Measurements from ENCODE around the gene ANKRD30B. TPM values are rescaled to one million over a fixed set of nuclear protein-coding genes. Genes with fewer than 3 reads are reported as not detected.
"Not testable (repeated sequence)": the region's sequence is repeated elsewhere in the genome, so short reads cannot be mapped to it uniquely, and the experiment has no call there.

The ANKRD30B gene
- total RNA-seq, 1 donor from 2014 or later: under 0.01 TPM

- Histone ChIP-seq H3K27me3 (ENCODE audit: control insufficient read depth in 3 of 3, insufficient read depth in 3 of 3, low read length in 3 of 3) (no peaks in the 10 kb centered on the region), H3K9me3 (ENCODE audit: control insufficient read depth in 3 of 3, low read length in 3 of 3) (no peaks in the 10 kb centered on the region), H3K4me3 (ENCODE audit: low read length in 3 of 3) (no peak overlapping the region), H3K36me3 (ENCODE audit: control insufficient read depth in 3 of 3, insufficient read depth in 3 of 3, low read length in 3 of 3) (no peaks in the 10 kb centered on the region), H3K4me1 (ENCODE audit: control insufficient read depth in 3 of 3, insufficient read depth in 3 of 3, low read length in 3 of 3) (no peaks in the 10 kb centered on the region), H3K27ac (ENCODE audit: low read depth, low read length) (no peak overlapping the region), H3K9ac (ENCODE audit: low read depth in 1 of 3, low read length in 3 of 3) (no peak overlapping the region)
These were observed 21.4 kb downstream of the ANKRD30B start for GRCh38 chr18:14769381-14769780.

GRCh38 chr18:14776801-14777200 is 28.8 kb downstream of the ANKRD30B start:
- H3K4me1 ChIP-seq (ENCODE audit: control insufficient read depth in 3 of 3, insufficient read depth in 3 of 3, low read length in 3 of 3): no peaks in the 10 kb centered on the region
- H3K9ac ChIP-seq (ENCODE audit: low read depth in 1 of 3, low read length in 3 of 3): no peak overlapping the region
- H3K4me3 ChIP-seq (ENCODE audit: low read length in 3 of 3): no peak overlapping the region
- H3K9me3 ChIP-seq (ENCODE audit: control insufficient read depth in 3 of 3, low read length in 3 of 3): no peaks in the 10 kb centered on the region
- H3K27me3 ChIP-seq (ENCODE audit: control insufficient read depth in 3 of 3, insufficient read depth in 3 of 3, low read length in 3 of 3): no peaks in the 10 kb centered on the region
- H3K36me3 ChIP-seq (ENCODE audit: control insufficient read depth in 3 of 3, insufficient read depth in 3 of 3, low read length in 3 of 3): no peaks in the 10 kb centered on the region
- no peak overlapping the region for H3K27ac ChIP-seq (ENCODE audit: low read depth, low read length)

- Histone ChIP-seq H3K4me1 (ENCODE audit: control insufficient read depth in 3 of 3, insufficient read depth in 3 of 3, low read length in 3 of 3) (no peaks in the 10 kb centered on the region), H3K36me3 (ENCODE audit: control insufficient read depth in 3 of 3, insufficient read depth in 3 of 3, low read length in 3 of 3) (no peaks in the 10 kb centered on the region), H3K4me3 (ENCODE audit: low read length in 3 of 3) (no peak overlapping the region), H3K9me3 (ENCODE audit: control insufficient read depth in 3 of 3, low read length in 3 of 3) (no peaks in the 10 kb centered on the region), H3K9ac (ENCODE audit: low read depth in 1 of 3, low read length in 3 of 3) (no peak overlapping the region), H3K27ac (ENCODE audit: low read depth, low read length) (no peak overlapping the region), H3K27me3 (ENCODE audit: control insufficient read depth in 3 of 3, insufficient read depth in 3 of 3, low read length in 3 of 3) (no peaks in the 10 kb centered on the region)
These were observed 33.7 kb downstream of the ANKRD30B start for GRCh38 chr18:14781671-14782070.

- Histone ChIP-seq H3K27me3 (ENCODE audit: control insufficient read depth in 3 of 3, insufficient read depth in 3 of 3, low read length in 3 of 3) (no peaks in the 10 kb centered on the region), H3K36me3 (ENCODE audit: control insufficient read depth in 3 of 3, insufficient read depth in 3 of 3, low read length in 3 of 3) (no peaks in the 10 kb centered on the region), H3K9me3 (ENCODE audit: control insufficient read depth in 3 of 3, low read length in 3 of 3) (no peaks in the 10 kb centered on the region), H3K4me3 (ENCODE audit: low read length in 3 of 3) (no peak overlapping the region), H3K4me1 (ENCODE audit: control insufficient read depth in 3 of 3, insufficient read depth in 3 of 3, low read length in 3 of 3) (no peaks in the 10 kb centered on the region), H3K27ac (ENCODE audit: low read depth, low read length) (no peak overlapping the region), H3K9ac (ENCODE audit: low read depth in 1 of 3, low read length in 3 of 3) (no peak overlapping the region)
These were observed 36.2 kb downstream of the ANKRD30B start for GRCh38 chr18:14784133-14784532.

GRCh38 chr18:14796876-14797275 is 48.9 kb downstream of the ANKRD30B start:
- H3K27ac ChIP-seq (ENCODE audit: low read depth, low read length); H3K4me3 ChIP-seq (ENCODE audit: low read length in 3 of 3); H3K36me3 ChIP-seq (ENCODE audit: control insufficient read depth in 3 of 3, insufficient read depth in 3 of 3, low read length in 3 of 3); H3K9me3 ChIP-seq (ENCODE audit: control insufficient read depth in 3 of 3, low read length in 3 of 3); H3K4me1 ChIP-seq (ENCODE audit: control insufficient read depth in 3 of 3, insufficient read depth in 3 of 3, low read length in 3 of 3); H3K9ac ChIP-seq (ENCODE audit: low read depth in 1 of 3, low read length in 3 of 3); H3K27me3 ChIP-seq (ENCODE audit: control insufficient read depth in 3 of 3, insufficient read depth in 3 of 3, low read length in 3 of 3): not testable (repeated sequence)

GRCh38 chr18:14797969-14798764 is 50.2 kb downstream of the ANKRD30B start:
- not testable (repeated sequence) for H3K27ac ChIP-seq (ENCODE audit: low read depth, low read length); H3K9me3 ChIP-seq (ENCODE audit: control insufficient read depth in 3 of 3, low read length in 3 of 3); H3K27me3 ChIP-seq (ENCODE audit: control insufficient read depth in 3 of 3, insufficient read depth in 3 of 3, low read length in 3 of 3); H3K4me3 ChIP-seq (ENCODE audit: low read length in 3 of 3); H3K4me1 ChIP-seq (ENCODE audit: control insufficient read depth in 3 of 3, insufficient read depth in 3 of 3, low read length in 3 of 3); H3K9ac ChIP-seq (ENCODE audit: low read depth in 1 of 3, low read length in 3 of 3); H3K36me3 ChIP-seq (ENCODE audit: control insufficient read depth in 3 of 3, insufficient read depth in 3 of 3, low read length in 3 of 3)

GRCh38 chr18:14811081-14811480 is 63.1 kb downstream of the ANKRD30B start:
- H3K4me3 ChIP-seq (ENCODE audit: low read length in 3 of 3); H3K9ac ChIP-seq (ENCODE audit: low read depth in 1 of 3, low read length in 3 of 3); H3K27ac ChIP-seq (ENCODE audit: low read depth, low read length); H3K9me3 ChIP-seq (ENCODE audit: control insufficient read depth in 3 of 3, low read length in 3 of 3); H3K36me3 ChIP-seq (ENCODE audit: control insufficient read depth in 3 of 3, insufficient read depth in 3 of 3, low read length in 3 of 3); H3K4me1 ChIP-seq (ENCODE audit: control insufficient read depth in 3 of 3, insufficient read depth in 3 of 3, low read length in 3 of 3); H3K27me3 ChIP-seq (ENCODE audit: control insufficient read depth in 3 of 3, insufficient read depth in 3 of 3, low read length in 3 of 3): not testable (repeated sequence)

- H3K4me1 ChIP-seq (ENCODE audit: control insufficient read depth in 3 of 3, insufficient read depth in 3 of 3, low read length in 3 of 3); H3K9ac ChIP-seq (ENCODE audit: low read depth in 1 of 3, low read length in 3 of 3); H3K27ac ChIP-seq (ENCODE audit: low read depth, low read length); H3K9me3 ChIP-seq (ENCODE audit: control insufficient read depth in 3 of 3, low read length in 3 of 3); H3K36me3 ChIP-seq (ENCODE audit: control insufficient read depth in 3 of 3, insufficient read depth in 3 of 3, low read length in 3 of 3); H3K27me3 ChIP-seq (ENCODE audit: control insufficient read depth in 3 of 3, insufficient read depth in 3 of 3, low read length in 3 of 3); H3K4me3 ChIP-seq (ENCODE audit: low read length in 3 of 3): not testable (repeated sequence)
These were observed 79.1 kb downstream of the ANKRD30B start for GRCh38 chr18:14826972-14827632.

GRCh38 chr18:14841607-14842006 is 93.6 kb downstream of the ANKRD30B start:
- not testable (repeated sequence) for H3K27ac ChIP-seq (ENCODE audit: low read depth, low read length); H3K9ac ChIP-seq (ENCODE audit: low read depth in 1 of 3, low read length in 3 of 3); H3K9me3 ChIP-seq (ENCODE audit: control insufficient read depth in 3 of 3, low read length in 3 of 3); H3K4me3 ChIP-seq (ENCODE audit: low read length in 3 of 3); H3K36me3 ChIP-seq (ENCODE audit: control insufficient read depth in 3 of 3, insufficient read depth in 3 of 3, low read length in 3 of 3); H3K27me3 ChIP-seq (ENCODE audit: control insufficient read depth in 3 of 3, insufficient read depth in 3 of 3, low read length in 3 of 3); H3K4me1 ChIP-seq (ENCODE audit: control insufficient read depth in 3 of 3, insufficient read depth in 3 of 3, low read length in 3 of 3)

- not testable (repeated sequence) for H3K27me3 ChIP-seq (ENCODE audit: control insufficient read depth in 3 of 3, insufficient read depth in 3 of 3, low read length in 3 of 3); H3K9me3 ChIP-seq (ENCODE audit: control insufficient read depth in 3 of 3, low read length in 3 of 3); H3K36me3 ChIP-seq (ENCODE audit: control insufficient read depth in 3 of 3, insufficient read depth in 3 of 3, low read length in 3 of 3); H3K4me1 ChIP-seq (ENCODE audit: control insufficient read depth in 3 of 3, insufficient read depth in 3 of 3, low read length in 3 of 3); H3K4me3 ChIP-seq (ENCODE audit: low read length in 3 of 3); H3K27ac ChIP-seq (ENCODE audit: low read depth, low read length); H3K9ac ChIP-seq (ENCODE audit: low read depth in 1 of 3, low read length in 3 of 3)
These were observed 103.6 kb downstream of the ANKRD30B start for GRCh38 chr18:14851533-14851932.

Measured in skeletal muscle tissue (tissue), 4 donors.